HG02610 (cell line): ENCODE measurements around the gene JUND.
"Not testable (repeated sequence)": the region's sequence is repeated elsewhere in the genome, so short reads cannot be mapped to it uniquely, and the experiment has no call there.

ENCODE experiments used
- ATAC-seq: cut with Tn5 transposase; IDR thresholded peaks from one replicate; pipeline ENCODE4 v1.9.1; 2021; ENCODE audit warnings: mild to moderate bottlenecking, moderate library complexity; ENCODE audit not compliant: unreplicated experiment

JUND gene

DNA sequence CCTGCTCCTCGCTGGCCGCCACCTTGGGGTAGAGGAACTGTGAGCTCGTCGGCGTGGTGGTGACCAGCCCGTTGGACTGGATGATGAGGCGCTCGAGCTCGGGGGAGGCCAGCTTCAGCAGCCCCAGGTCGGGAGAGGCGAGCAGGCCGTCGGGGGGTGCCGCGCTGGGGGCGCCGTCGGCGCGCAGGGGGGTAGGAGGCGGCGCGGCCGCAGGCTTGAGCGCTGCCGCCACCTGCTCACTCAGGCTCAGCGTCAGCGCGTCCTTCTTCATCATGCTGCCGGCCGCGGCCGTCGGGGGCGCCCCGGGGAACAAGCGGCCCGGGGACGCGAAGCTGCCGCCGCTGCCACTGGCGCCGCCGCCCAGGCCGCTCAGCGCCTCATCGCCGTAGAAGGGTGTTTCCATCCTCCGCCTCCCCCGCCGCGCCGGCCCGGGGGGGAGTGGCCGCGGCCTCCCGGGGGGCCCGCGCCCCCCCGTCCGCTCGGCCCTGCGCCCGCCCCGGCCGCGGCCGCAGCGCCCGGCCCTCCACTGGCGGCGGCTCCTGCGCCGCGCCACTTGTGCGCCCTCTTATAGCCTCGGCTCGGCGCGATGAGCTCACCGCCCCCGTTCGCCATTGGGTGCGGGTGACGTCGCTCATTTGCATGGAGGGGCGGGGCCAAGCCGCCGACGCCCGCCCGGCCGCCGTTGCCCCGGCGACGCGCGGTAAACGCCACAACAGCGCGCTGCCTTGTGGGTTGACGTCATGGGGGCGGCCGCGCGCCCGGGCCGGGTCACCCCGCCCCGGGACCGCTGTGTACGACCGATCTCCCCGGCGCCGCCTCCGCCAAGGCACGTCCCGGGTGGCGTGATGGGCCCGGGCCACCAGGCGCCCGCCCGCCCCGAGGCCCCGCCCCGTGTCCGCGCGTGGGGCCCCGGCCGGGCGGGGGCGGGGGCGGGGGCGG lies at the start of gene JUND:
TSS of gene JUND (minus strand) at position 541 of the 939 bp plus-strand sequence. CDS start at position 403, 138 bp downstream.
- ATAC-seq, result peak; percentile 69

DNA sequence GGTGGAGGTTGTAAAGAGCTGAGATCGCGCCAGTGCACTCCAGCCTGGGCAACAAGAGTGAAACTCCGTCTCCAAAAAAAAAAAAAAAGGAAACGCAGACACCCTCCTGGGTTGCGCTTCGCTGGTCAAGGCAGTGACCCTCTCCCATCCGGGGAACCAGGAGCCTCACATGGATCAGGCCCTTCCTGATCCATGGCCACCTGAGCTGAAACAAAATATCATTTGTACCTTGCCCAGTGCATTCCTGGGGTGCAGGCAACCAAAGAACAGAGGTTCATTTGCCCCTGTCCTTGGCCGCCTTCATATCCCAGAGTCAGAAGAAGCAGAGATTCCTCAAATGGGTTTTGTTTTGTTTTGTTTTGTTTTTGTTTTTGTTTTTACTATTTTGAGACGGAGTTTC lies 49.4 kb upstream of the JUND start:
- ATAC-seq, result no peak

DNA sequence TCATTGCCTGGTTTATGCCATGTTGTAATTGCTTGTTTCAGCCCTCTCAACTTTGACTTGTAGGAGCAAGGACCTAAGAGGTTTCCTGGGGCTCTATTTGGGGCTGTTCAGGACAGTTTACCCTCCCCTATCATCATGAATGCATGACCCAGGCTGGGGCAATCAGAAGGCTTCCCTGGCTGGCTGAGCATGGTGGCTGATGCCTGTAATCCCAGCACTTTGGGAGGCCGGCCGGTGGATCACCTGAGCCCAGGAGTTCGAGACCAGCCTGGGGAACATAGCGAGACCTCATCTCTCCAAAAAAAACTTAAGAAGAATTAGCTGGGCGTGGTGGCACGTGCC lies 47.6 kb upstream of the JUND start:
- no peak for ATAC-seq

DNA sequence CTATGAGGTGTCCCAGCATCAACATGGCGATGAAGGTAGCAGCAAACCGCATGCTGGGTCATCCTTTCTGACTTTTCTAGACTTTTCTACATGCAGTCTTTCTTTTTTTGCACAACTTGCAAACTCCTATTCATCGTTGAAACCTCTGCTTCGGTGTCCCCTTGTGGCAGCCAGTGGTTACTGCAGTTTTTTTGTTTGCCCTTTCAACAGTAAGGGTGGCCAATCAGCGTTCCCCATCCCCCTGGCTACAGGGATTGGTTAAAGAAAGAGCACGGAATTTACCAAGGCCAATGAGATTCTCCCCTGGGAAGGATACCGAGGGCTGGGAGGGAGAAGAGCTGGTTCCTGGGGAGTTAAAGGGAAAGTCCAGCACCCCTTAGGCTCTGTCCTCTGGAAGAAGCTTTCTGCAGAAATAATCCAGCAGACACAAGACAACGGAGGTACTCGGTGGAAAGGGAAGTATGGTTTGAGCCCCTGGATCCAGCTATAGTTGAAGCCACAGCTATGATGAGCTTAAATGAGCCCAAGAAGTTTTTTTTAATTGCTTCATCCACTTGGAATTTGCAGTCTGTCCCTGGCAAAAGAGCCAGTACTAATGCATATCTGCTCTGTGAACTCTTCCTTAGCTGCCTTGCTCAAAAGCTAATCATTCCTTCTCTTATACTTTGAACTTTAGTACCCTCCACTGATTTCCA lies 47.1 kb upstream of the JUND start:
- ATAC-seq, result peak; percentile 82

DNA sequence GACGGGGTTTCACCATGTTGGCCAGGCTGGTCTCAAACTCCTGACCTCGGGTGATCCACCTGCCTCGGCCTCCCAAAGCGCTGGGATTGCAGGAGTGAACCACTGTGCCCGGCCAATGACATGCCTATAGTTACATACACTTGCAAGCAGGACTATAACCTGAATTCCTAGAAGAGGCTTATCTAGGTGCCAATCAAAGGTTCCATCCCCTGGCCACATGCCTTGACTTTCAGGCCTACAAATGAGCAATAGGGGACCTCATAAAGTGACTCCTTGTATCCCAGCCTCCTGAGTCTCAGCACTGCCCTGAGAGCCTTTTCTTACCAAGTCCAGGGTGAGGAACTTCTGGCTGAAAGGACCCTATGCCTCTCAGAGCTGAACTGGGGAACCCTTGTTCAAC lies 45.4 kb upstream of the JUND start:
- ATAC-seq, result no peak

DNA sequence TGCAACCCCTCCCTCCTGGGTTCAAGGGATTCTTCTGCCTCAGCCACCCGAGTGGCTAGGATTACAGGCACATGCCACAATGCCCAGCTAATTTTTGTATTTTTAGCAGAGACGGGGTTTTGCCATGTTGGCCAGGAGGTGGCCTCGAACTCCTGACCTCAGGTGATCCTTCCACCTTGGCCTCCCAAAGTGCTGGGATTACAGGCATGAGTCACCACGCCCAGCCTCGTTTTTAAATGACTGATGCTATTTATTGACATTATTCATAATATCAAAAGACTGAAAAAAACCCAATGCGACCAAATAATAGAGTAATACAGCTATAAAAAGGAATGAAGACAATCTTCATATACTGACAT lies 42.9 kb upstream of the JUND start:
- not testable (repeated sequence) for ATAC-seq

DNA sequence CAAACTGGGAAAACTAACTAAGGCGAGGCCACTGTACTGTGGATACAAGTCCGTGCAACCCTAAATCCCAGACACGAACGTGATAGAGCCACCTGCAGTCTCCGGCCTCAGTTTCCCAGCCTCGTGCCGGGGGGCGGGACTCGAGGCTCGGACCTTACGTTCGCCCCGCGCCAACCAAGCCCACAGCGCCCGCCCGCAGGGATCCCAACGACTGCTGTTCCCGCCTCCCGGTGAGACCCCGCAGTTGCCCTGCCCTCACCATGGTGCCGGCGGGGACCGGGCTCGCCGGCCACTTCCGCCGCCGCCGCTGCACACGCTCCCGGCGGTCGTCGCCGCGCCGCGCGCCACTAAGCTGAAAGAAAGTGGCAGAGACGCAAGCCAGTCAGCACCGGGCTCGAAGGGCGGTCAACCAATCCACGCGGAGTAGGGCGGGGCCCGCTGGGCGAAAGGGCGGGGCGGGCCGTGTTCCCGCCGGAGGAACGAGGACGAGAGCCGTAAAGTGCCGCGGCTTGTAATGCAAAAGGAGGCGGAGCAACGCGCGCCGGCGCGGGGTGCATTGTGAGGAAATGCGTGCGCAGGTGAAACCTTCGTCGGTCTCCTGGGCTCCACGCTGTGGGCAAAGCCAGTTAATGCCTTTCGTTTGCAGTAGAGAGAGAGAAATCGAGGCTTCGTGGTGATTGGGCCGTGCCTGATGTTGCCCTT lies 41.5 kb upstream of the JUND start, which contains the start of gene LSM4:
TSS of gene LSM4 (minus strand) at position 318 of the 702 bp plus-strand sequence. CDS start at position 262, 56 bp downstream.
- peak; percentile 91 for ATAC-seq

DNA sequence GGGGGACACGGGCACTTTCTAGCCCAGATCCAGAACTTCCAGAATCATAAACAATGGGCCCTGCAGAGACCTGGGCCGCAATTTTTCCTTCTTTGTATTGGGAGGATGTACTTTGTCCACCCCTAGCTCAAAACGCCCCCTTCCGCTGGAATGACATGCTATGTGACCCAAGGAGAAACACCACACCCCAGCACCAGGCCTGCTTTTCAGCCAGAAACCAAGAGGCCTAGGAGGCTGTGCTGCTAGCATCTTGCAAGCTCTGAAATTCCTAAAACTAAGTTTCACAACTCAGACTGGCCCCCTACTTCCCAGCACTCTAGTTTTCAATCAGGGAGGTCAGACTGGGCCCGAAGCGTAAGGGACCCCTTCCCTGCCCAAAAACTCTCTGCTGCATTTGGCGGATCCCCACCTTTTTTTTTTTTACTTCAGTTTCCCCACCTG lies 40.9 kb upstream of the JUND start:
- ATAC-seq, result no peak

DNA sequence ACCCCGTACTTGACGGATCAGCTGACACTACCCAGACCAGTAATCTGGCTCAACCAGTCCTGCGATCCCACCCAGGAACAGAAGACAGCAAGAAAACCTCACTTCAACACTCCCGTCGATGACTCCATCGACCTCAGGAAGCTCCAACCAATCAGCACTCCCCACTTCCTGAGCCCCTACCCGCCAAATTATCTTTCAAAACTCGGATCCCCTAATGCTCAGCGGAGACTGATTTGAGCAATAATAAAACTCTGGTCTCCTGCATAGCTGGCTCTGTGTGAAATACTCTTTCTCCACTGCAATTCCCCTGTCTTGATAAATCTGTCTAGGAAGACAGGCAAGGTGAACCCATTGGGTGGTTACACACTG lies 40.3 kb upstream of the JUND start:
- ATAC-seq, result no peak

DNA sequence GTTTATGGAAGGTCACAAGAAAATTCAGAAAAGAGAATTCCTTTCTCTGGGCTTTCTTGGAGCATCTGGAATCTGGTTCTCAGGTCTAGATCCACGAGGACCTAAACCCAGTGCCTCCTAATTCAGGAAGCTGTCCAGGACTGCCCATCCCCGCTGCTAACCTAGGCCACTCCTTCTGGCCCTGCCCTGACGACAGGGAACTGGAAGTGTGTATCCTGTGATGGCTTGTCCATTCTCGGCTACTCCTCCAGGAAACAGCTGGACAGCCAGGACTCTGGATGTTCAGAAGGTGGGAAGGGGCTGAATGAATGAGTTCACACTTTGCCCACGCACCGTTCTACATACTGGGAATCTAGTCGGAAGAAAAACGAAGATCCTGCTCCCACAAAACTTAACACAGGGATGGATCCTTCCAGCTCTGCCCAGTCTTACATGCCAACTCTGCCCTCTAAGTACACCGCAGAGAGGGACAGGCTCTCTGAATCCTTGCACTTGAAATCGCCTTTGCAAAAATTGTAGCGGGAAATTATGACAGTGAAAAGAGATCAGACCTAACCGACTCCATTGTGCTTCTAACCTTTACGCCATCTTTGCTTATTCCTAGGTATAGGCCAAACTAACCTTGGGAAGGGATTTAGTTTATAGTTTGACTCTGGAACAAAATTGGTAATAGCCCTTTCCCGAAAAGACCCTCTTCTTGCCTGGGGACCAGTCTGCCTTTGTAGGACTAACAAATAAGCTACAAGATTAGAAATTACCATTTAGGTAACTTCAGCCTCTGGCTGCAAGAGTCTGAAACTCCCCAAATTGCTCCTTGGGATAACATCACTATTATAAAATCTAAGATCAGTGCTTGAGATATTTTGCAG lies 39.7 kb upstream of the JUND start:
- ATAC-seq, result no peak

DNA sequence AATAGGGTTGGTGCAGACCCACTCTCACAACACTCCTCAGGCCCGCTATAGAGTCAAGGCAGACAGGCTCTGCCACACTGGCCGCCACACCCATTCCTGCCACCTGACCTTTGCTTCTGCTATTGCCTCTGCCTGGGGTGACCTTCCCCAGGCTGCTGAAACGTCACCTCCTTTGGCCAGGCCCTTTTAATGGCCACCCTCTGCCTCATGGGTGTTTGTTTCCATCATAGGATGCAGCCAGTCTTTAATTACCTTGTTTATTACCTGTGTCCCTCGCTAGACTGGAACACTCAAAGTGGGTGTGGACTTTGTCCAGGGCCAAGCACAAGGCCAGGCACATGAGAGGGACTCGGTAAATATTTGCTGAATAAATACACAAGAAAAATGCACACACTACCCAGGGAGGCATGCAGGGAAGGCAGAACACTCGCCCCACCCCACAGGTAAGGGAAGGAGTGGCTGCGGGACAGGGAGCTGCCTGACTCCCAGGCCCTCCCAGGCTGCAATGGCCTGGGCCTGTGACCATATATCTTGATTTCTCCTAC lies 38.2 kb upstream of the JUND start:
- no peak for ATAC-seq

DNA sequence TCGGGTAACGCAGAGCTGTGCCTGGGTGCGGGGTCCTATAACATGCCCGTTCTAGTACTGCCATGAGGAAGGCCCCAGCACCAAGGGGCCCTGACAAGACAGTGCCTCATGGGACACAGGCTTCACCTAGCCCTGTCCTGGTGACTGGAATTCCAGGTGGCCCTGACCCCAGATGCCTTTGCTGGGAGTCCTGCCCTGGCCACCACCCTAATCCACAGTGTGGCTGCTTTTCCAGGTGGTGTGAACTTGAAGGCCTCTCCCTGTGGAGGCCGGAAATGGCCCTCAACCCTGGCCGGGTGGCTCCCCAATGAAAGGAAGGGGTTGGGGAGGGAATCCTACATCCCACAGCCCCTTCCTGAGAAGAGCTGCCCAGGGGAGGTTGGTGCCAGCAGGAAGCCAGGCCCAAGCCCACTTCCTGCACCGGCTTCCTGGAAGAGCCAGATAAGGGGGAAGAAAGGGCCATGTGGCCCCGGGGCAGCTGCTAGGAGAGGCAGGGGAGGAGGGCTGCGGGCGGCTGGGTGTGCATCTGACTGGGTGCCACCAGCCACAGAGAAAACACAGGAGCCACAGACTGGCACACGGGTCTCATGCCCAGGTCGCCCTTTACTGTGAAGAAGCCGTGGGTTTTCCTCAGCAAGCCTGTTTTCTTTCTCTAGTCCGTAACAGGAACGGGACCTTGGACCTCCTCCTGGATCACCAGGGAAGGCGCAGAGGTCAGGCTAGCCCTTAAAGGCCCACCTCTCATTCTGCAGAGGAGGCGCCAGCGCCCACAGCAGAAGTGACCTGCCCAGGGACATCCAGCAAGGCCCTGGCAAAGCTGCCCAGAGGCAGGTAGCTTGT lies 36.8 kb upstream of the JUND start:
- ATAC-seq, result no peak

DNA sequence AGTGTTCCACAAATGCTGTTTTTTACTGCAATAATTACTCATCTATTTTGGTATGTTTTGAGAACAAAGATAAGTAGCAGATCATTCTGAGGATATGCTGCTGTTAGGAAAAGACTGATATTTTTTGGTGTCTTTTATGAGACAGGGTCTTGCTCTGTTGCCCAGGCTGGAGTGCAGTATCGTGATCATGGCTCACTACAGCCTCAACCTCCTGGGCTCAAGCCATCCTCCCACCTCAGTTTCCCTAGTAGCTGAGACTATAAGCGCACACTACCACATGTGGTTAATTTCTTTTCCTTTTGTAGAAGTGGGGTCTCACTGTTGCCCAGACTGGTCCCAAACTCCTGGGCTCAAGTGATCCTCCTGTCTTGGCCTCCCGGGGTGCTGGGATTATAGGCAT lies 32.0 kb upstream of the JUND start:
- ATAC-seq, result no peak

DNA sequence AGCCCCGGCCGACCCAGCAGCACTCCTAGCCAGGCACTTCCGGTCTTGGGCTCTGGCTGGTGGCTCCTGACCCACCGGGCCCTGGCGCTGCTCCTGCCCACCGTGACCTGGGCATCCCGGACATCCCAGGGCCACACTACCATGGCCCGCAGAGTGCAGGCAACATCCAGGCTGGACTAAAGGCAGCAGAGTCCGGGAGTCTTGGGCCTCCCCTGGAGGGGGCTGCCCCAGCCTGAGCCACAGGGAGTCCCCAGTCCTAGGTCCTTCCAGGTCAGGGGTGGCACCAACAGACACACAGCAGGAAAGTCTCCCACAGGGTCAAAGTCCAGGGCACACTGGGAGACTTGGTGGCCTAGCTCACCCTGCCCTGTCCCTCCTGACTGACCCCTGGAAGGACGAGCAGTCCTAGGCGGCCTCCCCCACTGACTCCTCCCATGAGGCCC lies 30.7 kb upstream of the JUND start:
- no peak for ATAC-seq

DNA sequence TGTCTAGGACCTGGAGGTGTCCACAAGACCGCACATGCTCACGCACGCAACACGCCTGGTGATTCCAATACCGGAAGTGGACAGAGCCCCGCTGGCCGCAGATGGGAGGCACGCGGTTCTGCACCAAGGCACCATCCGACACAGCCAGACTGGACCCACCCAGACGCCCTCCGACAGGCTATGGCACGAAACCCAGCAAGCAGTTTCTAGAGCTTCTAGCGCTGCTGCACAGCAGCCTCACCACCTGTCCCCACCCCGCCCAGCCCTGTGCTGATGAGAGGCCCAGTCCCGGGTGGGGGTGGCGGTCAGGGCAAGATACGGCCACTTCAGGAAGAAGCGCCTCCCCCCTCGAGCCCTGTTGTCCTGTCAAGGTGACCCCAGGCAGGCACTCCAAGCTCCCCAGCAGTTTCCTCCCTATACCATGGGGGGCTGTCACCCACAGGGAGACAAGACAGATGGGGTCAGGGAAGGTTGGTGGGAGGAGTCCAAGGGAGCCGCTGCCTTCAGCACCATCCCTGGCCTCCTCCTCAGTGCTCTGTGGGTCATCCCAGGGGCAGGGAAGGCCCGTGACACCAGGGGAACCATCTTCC lies 30.2 kb upstream of the JUND start:
- ATAC-seq, result no peak

DNA sequence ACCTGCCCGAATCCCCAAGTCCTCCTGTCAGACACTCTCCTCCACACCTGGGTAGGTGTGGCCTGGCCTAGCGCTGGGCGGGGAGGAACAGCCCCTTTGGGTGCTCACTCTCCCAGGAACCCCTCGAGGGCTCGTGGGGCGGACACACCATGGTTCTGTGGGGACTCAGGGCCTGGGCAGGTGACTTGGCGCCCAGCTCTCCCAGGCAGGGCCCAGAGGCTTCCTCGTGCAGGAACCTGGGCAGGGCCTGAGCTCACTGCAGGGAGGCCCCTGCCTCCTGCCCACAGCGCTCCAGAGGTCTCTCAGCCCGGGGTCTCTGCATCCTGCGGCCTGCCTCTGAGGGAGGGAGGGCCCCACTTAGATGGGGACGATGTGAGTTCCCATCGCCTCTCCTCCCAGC lies 29.5 kb upstream of the JUND start:
- no peak for ATAC-seq

DNA sequence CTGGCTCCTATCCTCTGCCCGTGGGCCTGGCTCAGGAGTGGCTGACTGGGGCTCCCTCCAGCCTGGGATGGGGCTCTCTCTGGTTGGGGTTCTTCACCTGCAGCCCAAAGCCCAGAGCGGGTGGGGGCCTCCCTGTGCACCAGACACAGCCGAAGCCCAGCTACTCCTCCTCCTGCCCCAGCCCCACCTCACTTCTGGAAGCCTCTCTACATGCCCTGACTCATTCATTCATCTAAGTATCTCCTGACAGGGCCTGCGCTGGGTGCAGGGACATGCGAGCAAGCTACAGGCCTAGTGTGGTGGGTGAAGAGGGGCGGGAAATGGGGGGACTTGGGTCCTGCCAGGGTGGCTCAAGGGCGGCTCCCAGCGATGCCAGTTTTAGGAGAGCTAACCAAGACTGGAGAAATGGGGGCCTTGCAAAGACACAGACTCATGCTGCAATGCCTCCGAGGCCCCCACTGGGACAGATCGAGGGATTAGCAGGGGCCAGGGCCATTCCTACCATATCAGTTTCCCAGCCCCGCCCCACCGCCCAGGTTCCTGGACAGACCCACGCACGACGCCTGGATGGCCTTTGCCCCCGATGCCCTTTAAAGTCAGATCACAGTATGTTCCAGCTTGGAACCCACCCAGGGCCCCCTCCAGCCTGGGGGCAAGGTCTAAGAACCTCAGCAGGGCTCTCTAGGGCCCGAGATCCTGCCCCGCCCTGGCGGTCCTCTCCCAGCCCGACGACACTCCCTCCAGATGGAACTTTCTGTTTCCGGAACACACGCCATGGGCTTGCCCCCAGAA lies 28.9 kb upstream of the JUND start:
- ATAC-seq, result no peak

DNA sequence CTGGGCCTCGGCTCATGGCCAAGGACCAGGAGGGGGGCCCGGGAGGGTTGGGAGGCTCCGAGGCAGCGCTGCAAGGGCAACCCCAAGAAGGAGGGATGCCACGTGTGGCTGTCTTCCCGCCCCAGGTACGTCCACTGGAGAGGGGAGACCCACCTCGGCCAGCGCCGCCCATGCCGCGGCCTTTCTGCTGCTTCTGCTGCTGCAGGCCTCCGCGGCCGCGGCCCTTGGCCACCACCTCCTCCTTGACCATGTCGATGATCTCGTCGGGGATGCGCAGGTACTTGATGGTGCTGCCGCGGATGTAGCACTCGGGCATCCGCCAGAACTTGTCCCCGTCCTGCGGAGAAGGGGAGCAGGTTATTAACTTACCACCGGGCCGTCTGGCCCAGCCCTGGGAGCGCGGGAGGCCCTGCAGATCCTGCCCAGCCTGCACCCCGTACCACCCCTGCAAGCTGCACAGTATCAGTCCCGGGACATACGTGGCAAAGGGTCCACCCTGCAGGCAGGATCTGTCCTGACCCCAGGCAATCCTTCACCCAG lies 28.2 kb upstream of the JUND start:
- ATAC-seq, result no peak
